Fibroblast of skin of right biceps (primary cell): ENCODE results near the gene SSBP1.
"Not testable (repeated sequence)": the region's sequence is repeated elsewhere in the genome, so short reads cannot be mapped to it uniquely, and the experiment has no call there.

Experiments
- DNase-seq: peaks from one replicate; pipeline ENCODE4 v3.0.0-alpha.2; 2013

Gene SSBP1

GRCh38 chr7:141709749-141710148 lies 28.4 kb upstream of the SSBP1 start:
- DNase-seq, result no peak

GRCh38 chr7:141710301-141710700 lies 27.9 kb upstream of the SSBP1 start:
- no peak for DNase-seq

- DNase-seq, result no peak
Observed at GRCh38 chr7:141712603-141713255, 25.4 kb upstream of the SSBP1 start.

- no peak for DNase-seq
Observed at GRCh38 chr7:141713890-141714289, 24.3 kb upstream of the SSBP1 start.

GRCh38 chr7:141714571-141714970 lies 23.6 kb upstream of the SSBP1 start:
- no peak for DNase-seq

GRCh38 chr7:141715018-141715417 lies 23.1 kb upstream of the SSBP1 start:
- no peak for DNase-seq

- DNase-seq, result no peak
Observed at GRCh38 chr7:141715794-141716689, 22.1 kb upstream of the SSBP1 start.

- DNase-seq, result no peak
Observed at GRCh38 chr7:141717450-141717849, 20.7 kb upstream of the SSBP1 start.

GRCh38 chr7:141722529-141722928 lies 15.6 kb upstream of the SSBP1 start:
- DNase-seq, result no peak

GRCh38 chr7:141729020-141729419 lies 9.1 kb upstream of the SSBP1 start:
- no peak for DNase-seq

GRCh38 chr7:141731476-141732149 lies 6.5 kb upstream of the SSBP1 start:
- DNase-seq, result no peak

- no peak for DNase-seq
Observed at GRCh38 chr7:141737118-141737835, 881 bp upstream of the SSBP1 start.

- DNase-seq, result no peak
Observed at GRCh38 chr7:141738592-141739013, 445 bp downstream of the SSBP1 start.

GRCh38 chr7:141739250-141739649 lies 1.1 kb downstream of the SSBP1 start:
- DNase-seq, result no peak

- no peak for DNase-seq
Observed at GRCh38 chr7:141742229-141742628, 4.1 kb downstream of the SSBP1 start.

- DNase-seq, result no peak
Observed at GRCh38 chr7:141744131-141744530, 6.0 kb downstream of the SSBP1 start.

GRCh38 chr7:141748396-141748795 lies 10.2 kb downstream of the SSBP1 start:
- no peak for DNase-seq

GRCh38 chr7:141751904-141752303 lies 13.7 kb downstream of the SSBP1 start:
- DNase-seq, result peak; percentile 32

GRCh38 chr7:141752634-141753033 lies 14.5 kb downstream of the SSBP1 start:
- no peak for DNase-seq

- peak; percentile 5 for DNase-seq
Observed at GRCh38 chr7:141754939-141755338, 16.8 kb downstream of the SSBP1 start.

GRCh38 chr7:141763797-141764196 lies 25.6 kb downstream of the SSBP1 start, which contains the start of gene TAS2R3:
TSS of gene TAS2R3 (plus strand) at chr7:141764097. CDS start at chr7:141764159, 62 bp downstream.
- DNase-seq, result no peak

GRCh38 chr7:141770083-141770583 lies 32.0 kb downstream of the SSBP1 start:
- not testable (repeated sequence) for DNase-seq

- DNase-seq, result no peak
Observed at GRCh38 chr7:141776374-141776773, 38.2 kb downstream of the SSBP1 start, which contains the start of gene TAS2R4. TSS of gene TAS2R4 (plus strand) at chr7:141776674. CDS start at chr7:141778489, 1,815 bp downstream.
